NCI-H82 treated with DMSO at 0.1 percent for 48 hours (cell line): Measurements from ENCODE around the gene PACRG.
A peak's percentile ranks its signal among the peaks of the same experiment; 100 is the strongest.

Source experiments
- DNase-seq: peaks from one replicate; lab custom pipeline; 2025; ENCODE audit not compliant: unreplicated experiment; lab: John Stamatoyannopoulos, UW

PACRG gene

DNA sequence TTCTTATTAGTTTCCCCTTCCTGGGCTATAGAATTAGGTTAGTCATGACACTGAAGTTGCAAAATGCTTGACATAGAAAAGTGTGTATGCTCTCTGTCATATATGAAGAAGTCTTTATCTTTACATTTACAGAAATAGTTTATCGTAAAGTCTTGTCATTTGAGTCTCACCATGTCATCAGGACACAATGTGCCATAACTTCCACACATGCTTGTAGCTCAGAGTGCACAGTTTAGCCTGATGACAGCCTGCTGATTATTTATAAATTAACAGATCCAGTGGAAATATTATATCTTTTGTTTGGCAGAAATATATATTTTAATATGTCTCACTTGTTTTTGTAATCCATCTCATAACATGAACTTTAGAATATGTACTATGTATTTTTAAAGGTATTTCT is 399.8 kb downstream of the PACRG start:
- DNase-seq = no peak

DNA sequence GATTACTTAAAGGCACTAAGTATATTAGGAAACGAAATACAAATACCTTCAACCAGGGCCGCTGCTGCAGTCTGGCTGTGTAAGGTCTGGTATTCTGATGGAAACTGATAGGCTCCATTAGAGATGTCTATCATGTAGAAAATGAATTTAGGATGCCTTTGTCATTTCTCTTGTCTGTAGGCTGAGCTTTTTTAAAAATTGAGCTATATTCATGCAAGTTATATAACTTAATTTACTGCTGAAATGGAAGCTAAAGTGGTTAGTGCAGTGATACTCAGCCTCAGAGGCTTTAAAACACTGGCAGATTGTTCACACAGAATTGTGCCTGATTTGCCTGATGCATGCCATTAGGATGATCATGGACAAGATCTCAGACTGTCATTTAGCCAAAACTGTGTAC is 400.6 kb downstream of the PACRG start:
- DNase-seq = no peak

DNA sequence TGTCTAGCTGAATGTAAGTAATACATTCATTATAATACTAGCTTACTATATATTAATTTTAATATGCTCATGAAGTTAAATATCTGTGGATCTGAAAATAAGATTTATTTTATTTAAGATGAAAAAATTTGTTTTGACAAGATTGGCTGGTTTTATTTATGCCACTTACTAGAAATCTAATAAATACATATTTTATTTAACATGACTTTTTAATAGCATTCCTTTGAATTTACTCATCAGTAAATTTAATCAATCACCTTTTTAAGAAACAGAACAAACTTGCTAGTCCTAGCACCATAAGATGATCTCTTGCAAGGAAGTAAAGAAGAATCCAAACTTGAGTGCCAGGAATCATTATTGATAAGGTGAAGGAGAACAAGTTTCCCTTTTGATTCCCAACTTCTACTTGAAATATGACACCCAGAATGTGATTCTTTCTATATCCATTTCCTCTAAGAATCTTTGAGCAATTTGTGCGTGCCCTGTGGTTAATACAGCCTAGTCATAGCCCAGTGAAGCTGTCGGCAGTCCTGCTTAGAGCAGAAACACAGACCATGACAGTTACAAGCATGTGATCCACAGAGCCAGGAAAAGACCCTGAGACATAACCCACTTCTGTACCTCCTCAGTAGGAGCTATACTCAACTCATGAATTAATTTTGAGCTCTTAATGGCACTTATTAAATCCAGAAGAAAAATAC is 404.4 kb downstream of the PACRG start:
- no peak for DNase-seq

DNA sequence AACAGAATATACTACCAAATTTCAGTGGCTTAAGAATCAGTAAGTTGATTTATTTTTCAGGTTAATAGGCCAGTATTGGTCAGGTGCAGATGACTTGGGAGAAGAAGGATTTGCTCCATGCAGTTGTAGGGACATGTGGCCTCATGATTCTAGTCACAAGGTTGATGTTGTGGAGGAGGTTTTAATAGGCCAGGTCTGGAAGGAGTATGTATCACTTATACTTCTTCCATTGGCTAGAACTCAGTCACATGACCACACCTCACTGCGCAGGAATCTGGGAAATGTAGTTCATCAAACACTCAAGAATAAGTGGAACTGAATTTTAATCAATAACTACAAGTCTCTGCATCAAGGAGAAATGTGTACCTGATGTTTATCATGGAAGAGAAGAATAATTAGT is 405.2 kb downstream of the PACRG start:
- no peak for DNase-seq

DNA sequence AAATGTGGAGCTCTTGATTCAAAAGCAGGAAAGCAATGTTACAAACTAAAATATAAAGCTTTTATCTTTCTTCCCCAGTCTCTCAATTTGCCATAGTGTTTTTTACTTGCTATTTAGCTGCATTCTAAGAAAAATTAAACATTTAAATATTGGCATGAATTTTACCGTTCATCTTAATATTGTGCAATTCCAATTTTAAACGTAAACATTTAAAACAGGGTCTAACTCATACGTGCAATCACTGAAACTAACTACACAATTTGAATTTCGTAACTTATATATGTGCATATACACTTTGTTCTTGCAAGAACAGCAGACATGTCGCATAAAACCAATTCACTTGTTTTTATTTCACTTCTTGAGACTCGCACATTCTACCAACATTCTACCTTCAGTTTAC is 405.9 kb downstream of the PACRG start:
- no peak for DNase-seq

DNA sequence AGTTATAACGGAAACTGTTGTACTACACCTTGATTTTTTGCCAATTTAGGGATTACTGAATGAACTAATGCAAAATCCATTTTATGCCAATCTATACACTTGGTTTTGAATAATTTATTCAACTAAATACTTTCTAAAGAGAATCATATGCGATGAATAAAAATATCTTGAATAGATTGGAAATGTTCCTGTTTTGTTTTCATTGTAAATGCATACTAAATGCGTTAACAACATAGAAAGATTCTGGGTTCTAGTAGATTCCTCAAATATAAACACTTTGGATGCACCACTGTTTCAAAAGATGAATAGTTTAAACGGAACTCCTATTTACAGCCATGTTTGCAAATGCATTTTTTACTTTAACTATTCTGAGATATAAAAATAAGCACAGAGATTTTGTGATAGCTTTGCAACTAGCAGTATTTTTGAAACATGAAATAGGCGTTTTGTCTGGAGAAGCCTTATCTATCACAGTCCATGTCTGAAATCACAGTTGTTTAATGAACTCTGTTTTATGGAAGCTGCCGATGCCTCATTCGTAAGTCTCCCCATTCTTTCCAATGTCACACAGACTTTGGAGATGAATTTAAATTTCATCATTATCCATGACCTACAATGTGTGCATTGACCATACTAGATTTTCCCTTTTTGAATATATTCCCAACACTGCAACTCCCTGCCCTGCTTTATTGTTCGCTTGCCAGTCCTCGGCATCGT is 409.1 kb downstream of the PACRG start:
- DNase-seq = no peak

DNA sequence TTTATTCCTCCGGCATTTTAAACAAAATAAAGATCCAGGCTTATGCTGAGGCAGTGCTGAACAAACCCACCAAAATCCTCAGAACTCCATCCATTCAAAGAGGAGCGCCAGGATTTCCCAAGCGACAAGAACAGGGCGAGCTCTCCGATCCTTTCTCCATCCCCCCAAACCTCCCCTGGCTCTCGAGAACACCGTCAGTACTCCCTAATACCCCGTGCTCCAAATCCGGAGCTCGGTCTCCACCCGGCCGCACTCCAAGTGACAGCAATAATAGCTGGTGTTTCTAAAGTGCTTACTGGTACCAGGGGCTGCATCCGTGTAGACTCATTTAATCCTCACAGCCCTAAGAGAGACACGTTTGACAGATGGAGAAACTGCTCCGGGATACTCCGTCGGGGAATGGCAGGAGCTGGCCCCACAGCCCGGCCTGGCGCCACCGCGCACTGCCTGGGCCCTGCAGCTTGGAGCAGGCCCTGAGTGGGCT is 409.7 kb downstream of the PACRG start:
- peak; percentile 23 for DNase-seq

DNA sequence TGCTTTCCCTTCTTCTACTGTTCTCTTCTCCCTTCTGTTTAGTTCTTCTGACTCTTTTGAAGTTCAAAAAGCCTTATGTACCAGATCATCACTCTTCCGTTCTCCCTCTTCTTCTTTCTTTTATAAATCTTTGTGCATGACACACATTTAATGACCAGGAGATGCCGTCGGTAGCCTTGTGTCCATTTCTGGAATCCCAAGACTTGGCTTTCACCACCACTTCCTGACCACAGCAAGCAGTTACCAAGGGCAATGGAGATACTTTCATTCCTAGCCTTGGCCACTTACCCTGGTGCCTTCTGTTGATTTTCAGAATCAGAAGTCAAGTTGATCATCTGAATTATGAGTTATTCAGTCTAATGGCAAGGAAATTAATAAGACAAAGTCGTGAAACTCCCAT is 418.3 kb downstream of the PACRG start:
- no peak for DNase-seq

DNA sequence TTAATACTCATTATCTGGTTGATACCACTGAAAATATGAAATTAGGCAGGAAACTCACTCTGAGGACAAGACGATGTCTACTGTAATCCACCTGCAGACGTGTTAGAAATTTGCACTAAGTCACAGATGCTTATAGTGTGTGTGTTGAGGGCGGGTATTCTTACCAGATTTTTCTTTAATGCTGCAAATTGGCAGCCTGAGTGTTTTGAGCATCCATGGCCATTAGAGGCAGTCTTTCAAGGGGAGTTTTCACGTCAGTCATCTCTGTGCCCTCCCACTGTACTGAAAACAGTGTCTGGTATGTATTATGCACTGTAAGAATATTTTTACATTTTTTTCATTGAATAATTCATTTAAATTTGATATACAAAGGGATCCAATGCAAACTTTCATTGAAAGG is 420.2 kb downstream of the PACRG start:
- no peak for DNase-seq

DNA sequence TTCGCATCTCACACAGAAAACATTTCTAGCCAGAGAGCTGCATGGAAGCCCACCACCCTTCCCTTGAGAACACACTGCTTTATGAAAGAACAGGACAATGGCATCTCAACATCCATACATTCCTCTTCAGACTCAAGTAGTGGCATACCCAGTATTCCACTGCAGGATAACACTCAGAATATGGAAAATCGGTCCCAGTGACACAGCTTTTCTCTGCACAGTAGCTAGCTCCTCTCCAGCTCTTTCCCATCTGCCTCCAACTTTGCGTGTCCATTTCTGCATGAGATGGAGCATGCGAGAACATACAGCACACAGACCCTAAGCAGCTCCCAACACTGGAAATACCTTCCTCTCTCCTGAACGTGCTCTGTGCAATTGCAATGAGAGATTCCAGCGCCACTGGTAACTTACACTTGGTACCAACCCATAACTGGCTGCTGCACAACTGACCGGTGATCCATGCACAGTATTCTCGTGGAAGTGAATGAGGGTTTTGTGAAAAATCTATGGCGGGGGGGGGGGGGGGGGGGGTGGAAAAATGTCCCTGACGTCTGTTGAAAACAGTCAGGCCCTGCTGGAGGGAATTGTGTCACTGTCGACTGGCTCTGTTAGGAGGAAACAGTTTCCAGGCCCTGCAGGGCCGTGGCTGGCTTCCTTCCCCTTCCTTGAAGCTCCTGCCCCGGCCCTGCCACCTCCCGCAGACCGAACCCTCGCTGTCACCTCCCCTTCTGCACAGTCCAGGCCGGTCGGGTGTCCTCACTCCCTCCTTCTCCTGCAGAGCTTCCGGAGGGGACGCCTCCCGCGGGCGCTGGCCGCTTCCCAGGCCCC is 420.9 kb downstream of the PACRG start:
- no peak for DNase-seq

DNA sequence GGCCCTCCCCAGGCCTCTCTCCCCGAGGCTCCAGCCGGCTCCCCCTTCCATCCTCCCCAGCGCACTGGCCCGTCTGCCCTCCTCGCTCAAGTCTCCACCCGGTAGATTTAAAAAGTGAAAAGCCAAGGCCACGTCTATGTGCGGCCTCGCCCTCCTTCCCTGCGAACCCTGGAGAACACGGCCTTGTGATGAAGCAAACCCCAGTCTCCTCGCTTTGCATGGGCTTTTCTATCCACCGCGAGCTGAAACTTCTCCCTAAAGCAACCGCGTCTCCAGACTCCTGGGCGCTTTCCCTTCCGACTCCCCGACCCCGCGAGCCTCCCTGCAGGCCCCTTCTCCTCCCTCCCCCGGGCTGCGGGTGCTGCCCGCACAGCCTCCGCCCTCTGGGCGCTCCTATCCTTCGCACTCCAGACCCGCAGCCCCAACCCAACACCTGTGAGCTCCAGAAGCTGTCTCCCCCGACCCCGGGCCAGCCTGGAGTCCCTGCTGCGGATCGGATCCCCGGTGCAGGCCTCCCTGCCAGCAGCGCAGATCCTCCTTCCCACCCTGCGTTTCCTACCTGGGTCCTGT is 421.6 kb downstream of the PACRG start:
- no peak for DNase-seq

DNA sequence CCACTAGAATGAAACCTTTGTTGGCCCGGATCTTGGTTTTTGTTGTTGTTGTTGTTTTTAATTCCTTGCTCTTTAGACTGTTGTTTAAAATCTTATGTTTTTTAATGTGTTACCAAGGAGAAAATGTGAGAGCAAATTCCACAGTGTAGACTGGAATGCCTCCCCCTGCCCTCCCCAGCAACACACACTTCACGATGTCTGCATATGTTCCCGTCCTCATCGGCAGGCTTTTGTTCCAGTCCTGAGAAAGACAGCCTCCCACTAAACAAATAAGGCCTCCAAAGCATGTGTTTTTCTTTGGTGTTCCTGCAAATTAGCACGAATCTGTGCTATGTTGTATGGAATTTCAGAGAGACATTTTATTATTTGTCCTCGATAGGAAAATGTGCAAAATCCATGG is 423.4 kb downstream of the PACRG start:
- DNase-seq = no peak

DNA sequence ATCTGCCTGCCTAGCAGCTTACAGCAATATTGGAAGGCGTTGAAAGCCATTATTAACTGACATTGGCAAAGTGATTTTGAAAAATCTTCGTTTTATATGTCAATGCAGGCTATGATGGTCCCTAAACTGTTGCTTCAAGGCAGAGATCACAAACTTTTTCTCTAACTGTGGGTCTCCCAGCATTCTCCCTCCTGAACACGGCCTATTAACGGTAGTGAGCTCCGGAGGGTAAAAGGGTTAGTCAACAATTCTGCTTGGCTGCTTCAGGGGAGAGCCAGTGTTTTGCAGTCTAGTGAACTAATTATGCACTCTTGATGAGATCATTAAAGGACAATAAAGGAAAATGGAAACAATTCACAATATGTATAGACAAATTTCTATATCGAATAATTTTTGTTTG is 424.9 kb downstream of the PACRG start:
- no peak for DNase-seq

DNA sequence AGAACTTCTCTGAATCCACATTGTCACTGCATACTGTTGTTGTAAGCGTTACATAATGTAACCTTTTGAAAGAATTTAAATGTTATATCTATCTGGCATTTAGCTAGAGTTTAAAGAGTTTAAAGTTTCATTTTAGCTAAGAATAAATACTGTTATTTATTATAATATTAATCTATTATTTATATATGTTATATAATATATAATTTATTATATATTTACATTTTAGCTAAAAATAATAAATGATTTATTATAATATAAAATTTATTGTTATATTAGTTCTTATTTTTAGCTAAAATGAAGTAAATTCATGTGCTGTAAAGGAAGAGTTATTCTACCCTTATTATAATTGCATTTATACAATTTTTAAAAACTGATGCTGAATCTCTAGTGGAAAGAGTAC is 431.3 kb downstream of the PACRG start:
- DNase-seq = no peak

DNA sequence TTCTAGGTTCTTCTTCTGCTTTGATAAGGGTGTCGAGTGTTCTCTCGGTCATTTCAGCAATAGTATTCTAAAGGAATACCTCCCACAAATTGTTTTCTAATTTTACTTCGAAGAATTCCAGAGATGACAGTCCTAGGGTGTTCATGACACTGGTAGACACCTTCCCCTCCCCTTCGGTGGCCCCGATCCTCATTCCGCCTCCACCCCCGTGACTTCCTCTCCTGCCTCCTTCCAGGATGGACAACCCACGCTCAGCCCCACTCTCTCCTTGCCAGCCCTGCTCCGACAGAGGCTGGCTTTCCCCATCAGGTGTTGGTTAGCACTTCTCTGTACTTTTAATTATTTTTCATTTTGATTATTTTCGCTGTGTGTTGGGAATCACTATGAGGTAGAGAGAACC is 431.9 kb downstream of the PACRG start:
- DNase-seq = no peak

DNA sequence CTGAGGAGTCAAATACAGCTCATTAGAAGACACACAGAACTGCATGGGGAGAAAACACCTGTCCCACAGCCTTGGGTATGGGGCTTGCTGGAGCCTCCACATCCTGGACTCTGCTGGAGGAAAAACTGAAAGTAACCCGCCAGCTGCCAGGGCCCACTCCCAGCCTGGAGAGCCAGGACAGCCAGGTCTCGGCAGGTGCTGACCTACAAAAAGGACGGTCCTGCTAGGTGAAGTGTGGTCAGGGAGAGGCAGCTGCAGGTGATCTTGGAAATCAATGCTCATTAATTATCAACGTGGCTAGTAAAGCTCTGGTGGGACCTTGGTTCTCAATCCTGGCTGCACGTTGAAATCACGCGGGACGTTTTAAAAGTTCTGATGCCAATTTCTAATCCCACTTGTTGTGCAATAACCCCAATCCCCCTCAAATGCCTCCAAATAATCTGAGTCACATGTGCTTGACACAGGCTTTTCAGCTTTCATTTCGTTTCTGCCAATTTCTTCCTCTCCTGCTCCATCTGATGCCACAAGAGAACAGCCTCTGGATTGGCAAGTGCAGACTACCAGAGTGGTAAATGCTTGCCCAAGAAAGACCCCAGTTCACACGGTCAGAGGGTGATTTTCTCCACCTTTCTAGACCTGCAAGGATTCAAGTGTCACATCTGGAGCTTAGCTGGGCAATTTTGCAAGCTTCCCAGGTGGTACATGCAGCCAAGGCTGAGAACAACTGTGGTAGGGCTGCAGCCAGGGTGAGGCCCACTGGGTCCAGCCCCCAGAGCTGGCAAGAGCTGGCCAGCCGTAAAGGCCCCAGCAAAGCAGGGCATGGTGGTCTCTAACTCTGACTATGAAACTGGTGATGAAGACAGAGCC is 434.5 kb downstream of the PACRG start:
- DNase-seq = no peak

DNA sequence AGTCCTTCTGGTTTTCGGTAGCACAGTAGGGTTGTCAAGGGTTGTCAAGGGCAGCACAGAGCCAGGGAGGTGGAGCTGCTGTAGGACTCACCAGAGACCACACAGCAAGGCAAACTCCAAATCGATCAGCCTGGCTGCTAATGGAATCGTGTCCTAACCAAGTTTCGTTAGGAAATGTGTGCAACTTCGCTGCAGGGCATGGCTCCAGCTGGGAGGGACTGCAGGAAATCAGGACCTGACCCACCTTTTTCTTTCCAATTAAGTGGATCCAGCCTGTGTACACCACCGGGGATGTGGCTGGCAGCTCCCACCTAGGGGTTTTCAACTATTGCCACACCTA is 435.1 kb downstream of the PACRG start:
- DNase-seq = no peak

DNA sequence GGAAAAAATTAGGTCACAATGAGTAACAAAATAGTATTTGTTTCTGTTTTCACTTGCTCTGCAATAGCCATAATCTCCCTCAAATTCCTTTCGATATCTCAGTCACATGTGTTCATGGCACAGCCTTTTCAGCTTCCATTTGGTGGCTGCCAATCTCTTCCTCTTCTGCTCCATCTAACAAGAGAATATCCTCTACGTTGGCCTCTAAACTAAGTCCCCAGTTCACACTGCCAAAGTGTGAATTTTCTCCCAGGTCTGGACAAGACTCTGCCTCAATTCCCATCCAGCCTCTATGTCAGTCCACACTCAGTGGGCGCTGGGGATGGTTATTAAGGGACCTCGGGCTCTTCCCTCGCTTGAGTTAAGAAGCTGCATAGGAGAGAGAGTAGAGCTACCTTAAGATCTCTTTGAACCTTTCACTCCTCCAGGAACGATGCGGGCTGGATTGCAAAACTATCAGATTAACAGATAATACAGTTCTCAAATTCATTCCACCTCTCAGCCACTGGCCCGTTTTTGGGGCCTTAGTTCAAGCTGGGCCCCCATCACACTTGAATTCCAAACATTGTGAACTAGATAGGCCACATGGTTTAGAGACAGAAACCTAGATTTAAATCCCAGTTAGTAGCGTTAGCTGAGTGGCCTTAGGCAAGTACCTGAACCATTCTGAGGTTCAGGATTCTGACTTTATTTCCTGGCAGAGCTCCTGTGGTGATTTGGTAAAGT is 436.6 kb downstream of the PACRG start:
- DNase-seq = no peak

DNA sequence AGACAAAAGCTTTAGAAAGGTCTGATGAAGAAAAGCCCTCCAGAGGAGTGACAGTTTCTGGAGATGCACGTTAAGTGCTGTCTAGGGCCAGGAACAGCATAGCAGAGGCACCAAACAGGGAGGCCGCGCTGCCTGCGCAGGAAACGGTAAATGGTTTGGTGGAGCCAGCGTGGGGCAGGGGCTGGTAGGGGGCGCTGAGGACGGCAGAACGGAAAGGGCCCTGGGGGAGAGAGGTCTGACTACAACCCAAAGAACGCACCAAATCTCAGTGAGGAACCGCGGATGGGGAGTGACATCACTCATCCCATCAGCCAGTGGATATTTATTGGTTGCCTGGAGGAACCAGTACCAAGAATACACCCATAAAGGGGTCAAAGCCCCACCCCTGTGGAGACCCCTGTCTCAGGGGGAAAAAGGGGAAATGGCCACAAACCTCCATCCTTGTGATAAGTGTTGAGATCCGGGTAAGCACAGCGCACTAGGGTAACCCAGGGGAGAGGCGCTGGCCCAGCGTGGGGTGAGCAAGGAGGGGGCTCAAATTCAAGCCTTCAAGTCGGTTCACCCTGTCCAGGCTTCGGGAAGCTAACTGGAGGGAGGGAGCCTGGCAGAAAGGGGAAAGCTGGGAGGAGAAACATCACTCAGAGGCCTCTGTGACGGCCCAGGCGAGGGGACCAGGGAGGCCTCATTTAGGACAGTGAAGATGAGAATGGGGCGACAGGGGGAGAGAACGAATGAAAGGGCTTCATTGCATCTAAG is 437.6 kb downstream of the PACRG start:
- no peak for DNase-seq
